Astrocyte (in vitro differentiated cells and primary cell): ENCODE data around the gene UBE2Q1. TPM values are rescaled to one million over a fixed set of nuclear protein-coding genes. Genes with fewer than 3 reads are reported as not detected.

Experiments
- DNase-seq: peaks from one replicate; pipeline ENCODE4 v3.0.0-alpha.2; 2010; ENCODE audit warnings: low read depth
- FAIRE-seq: peaks from 2 replicates; lab custom pipeline; 2011; peaks lifted over from hg19 to GRCh38; lab: Jason Lieb, UNC
- H2AFZ ChIP-seq: 2 replicates; pipeline ENCODE4 v1.6.0; 2012; ENCODE audit warnings: low read depth, low read length, inconsistent platforms
- H3K27ac ChIP-seq: 2 replicates; pipeline ENCODE4 v1.5.1; 2011; ENCODE audit warnings: low read depth, low read length, inconsistent platforms
- H3K27me3 ChIP-seq: 2 replicates; pipeline ENCODE4 v1.6.0; 2011; ENCODE audit warnings: low read length, inconsistent platforms; ENCODE audit not compliant: insufficient read depth
- H3K36me3 ChIP-seq: 2 replicates; pipeline ENCODE4 v1.5.1; 2011; ENCODE audit warnings: low read length, inconsistent platforms; ENCODE audit not compliant: insufficient read depth
- H3K4me1 ChIP-seq: 2 replicates; pipeline ENCODE4 v1.5.1; 2011; ENCODE audit warnings: low read length, inconsistent platforms; ENCODE audit not compliant: insufficient read depth
- H3K4me2 ChIP-seq: 2 replicates; pipeline ENCODE4 v1.6.0; 2012; ENCODE audit warnings: low read length, inconsistent platforms
- H3K4me3 ChIP-seq: 2 replicates; pipeline ENCODE4 v1.5.1; 2011; ENCODE audit warnings: low read depth, mild to moderate bottlenecking, low read length, inconsistent platforms; ENCODE audit not compliant: insufficient read depth
- H3K79me2 ChIP-seq: 2 replicates; pipeline ENCODE4 v1.6.0; 2012; ENCODE audit warnings: mild to moderate bottlenecking, low read length, inconsistent platforms; ENCODE audit not compliant: insufficient read depth
- H3K9ac ChIP-seq: 2 replicates; pipeline ENCODE4 v1.6.0; 2012; ENCODE audit warnings: mild to moderate bottlenecking, low read length, inconsistent platforms
- H3K9me3 ChIP-seq: 2 replicates; pipeline ENCODE4 v1.5.1; 2012; ENCODE audit warnings: low read depth, mild to moderate bottlenecking, low read length, inconsistent platforms; ENCODE audit not compliant: insufficient read depth
- H4K20me1 ChIP-seq: 2 replicates; pipeline ENCODE4 v1.6.0; 2012; ENCODE audit warnings: low read length, inconsistent platforms; ENCODE audit not compliant: insufficient read depth
- H3K27ac Mint-ChIP-seq: one replicate; pipeline ENCODE4 v1.8.0; 2021; ENCODE audit warnings: mild to moderate bottlenecking, mixed read lengths; ENCODE audit not compliant: unreplicated experiment
- H3K27me3 Mint-ChIP-seq: one replicate; pipeline ENCODE4 v1.8.0; 2021; ENCODE audit warnings: low read depth, mixed read lengths; ENCODE audit not compliant: unreplicated experiment
- H3K36me3 Mint-ChIP-seq: one replicate; pipeline ENCODE4 v1.8.0; 2021; ENCODE audit warnings: low read depth, mixed read lengths; ENCODE audit not compliant: unreplicated experiment
- H3K4me1 Mint-ChIP-seq: one replicate; pipeline ENCODE4 v1.8.0; 2021; ENCODE audit warnings: low read depth, mixed read lengths; ENCODE audit not compliant: unreplicated experiment
- H3K4me3 Mint-ChIP-seq: one replicate; pipeline ENCODE4 v1.8.0; 2021; ENCODE audit warnings: mild to moderate bottlenecking, moderate library complexity, mixed read lengths; ENCODE audit not compliant: unreplicated experiment
- H3K9me3 Mint-ChIP-seq: one replicate; pipeline ENCODE4 v1.8.0; 2021; ENCODE audit warnings: mild to moderate bottlenecking, mixed read lengths; ENCODE audit not compliant: unreplicated experiment
- EZH2 ChIP-seq: IDR thresholded peaks from 2 replicates; pipeline ENCODE4 v1.6.1; 2012; ENCODE audit warnings: mild to moderate bottlenecking, low read length, inconsistent platforms; ENCODE audit not compliant: insufficient read depth
- total RNA-seq: library from RNA; stranded (reverse); gene quantifications from 2 replicates; pipeline ENCODE4 v1.2.1, GENCODE V29; 2021
- TF ChIP-seq, protein P1 (sequence below): IDR thresholded peaks from 2 replicates; pipeline ENCODE4 v1.5.1; 2011; ENCODE audit warnings: low read depth, mild to moderate bottlenecking, inconsistent platforms, low read length, moderate library complexity; ENCODE audit not compliant: insufficient read depth

Gene UBE2Q1
- total RNA-seq, 1 donor from 2014 or later, result 85.4 TPM

DNA sequence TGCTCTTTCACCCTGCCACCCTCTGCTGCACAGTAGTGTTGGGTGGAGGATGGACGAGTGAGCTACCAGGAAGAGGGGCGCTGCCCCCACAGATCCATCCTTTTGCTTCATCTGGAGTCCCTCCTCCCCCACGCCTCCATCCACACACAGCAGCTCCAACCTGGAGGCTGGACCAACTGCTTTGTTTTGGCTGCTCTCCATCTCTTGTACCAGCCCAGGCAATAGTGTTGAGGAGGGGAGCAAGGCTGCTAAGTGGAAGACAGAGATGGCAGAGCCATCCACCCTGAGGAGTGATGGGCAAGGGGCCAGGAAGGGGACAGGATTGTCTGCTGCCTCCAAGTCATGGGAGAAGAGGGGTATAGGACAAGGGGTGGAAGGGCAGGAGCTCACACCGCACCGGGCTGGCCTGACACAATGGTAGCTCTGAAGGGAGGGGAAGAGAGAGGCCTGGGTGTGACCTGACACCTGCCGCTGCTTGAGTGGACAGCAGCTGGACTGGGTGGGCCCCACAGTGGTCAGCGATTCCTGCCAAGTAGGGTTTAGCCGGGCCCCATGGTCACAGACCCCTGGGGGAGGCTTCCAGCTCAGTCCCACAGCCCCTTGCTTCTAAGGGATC, 17.6 kb upstream of the UBE2Q1 start:
- Histone ChIP-seq H3K4me2 (no peak overlapping the region), H3K4me3 (no peak overlapping the region), H3K9ac (no peak overlapping the region), H3K27ac (no peak overlapping the region), H3K27me3 (peaks cover 3% of the 10 kb centered on the region), H3K79me2 (no peaks in the 10 kb centered on the region), H3K4me1 (no peaks in the 10 kb centered on the region), H4K20me1 (peaks cover 36% of the 10 kb centered on the region), H3K36me3 (peaks cover 25% of the 10 kb centered on the region), H3K9me3 (no peaks in the 10 kb centered on the region), H2AFZ (no peak overlapping the region)
- no peaks in the 10 kb centered on the region for H3K9me3 Mint-ChIP-seq
- H3K4me1 Mint-ChIP-seq, result peaks cover 10% of the 10 kb centered on the region
- TF ChIP-seq, protein P1, sequence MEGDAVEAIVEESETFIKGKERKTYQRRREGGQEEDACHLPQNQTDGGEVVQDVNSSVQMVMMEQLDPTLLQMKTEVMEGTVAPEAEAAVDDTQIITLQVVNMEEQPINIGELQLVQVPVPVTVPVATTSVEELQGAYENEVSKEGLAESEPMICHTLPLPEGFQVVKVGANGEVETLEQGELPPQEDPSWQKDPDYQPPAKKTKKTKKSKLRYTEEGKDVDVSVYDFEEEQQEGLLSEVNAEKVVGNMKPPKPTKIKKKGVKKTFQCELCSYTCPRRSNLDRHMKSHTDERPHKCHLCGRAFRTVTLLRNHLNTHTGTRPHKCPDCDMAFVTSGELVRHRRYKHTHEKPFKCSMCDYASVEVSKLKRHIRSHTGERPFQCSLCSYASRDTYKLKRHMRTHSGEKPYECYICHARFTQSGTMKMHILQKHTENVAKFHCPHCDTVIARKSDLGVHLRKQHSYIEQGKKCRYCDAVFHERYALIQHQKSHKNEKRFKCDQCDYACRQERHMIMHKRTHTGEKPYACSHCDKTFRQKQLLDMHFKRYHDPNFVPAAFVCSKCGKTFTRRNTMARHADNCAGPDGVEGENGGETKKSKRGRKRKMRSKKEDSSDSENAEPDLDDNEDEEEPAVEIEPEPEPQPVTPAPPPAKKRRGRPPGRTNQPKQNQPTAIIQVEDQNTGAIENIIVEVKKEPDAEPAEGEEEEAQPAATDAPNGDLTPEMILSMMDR, result no peak
- no peak for TF ChIP-seq EZH2
- H3K27me3 Mint-ChIP-seq, result peaks cover 6% of the 10 kb centered on the region
- H3K27ac Mint-ChIP-seq, result peak overlapping the region; percentile 72
- H3K4me3 Mint-ChIP-seq, result no peak overlapping the region
- FAIRE-seq (no peak), DNase-seq (no peak)
- H3K36me3 Mint-ChIP-seq, result peaks cover 34% of the 10 kb centered on the region

DNA sequence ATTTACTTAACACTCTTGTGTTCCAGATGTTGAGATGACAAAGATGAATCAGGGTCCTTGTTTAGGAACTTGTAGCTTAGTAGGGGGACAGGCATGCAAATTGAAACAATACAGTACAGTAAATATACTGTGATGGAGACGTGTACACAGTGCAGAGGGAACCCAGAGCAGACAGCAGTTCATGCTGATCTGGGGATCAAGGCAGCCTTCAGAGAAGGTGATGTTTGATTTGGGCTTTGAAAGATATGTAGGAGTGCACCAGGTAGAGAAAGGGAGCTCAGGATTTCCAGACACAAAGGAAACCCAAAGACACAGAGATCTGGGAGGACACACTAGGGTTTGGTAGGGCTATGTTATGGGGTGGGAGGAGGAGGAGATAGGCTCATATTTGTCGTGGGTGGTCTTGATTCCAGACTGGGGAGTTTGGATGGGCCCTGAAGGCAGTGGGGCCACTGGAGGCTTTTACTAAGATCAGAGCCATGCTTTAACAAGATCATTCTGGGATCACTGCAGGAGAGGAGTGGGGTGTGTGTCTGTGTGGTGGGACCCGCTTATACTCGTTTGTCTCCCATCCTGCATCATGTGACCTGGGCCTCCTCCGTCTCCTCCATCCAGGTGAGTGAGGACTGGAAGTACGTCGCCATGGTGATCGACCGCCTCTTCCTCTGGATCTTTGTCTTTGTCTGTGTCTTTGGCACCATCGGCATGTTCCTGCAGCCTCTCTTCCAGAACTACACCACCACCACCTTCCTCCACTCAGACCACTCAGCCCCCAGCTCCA, 16.9 kb upstream of the UBE2Q1 start:
- peaks cover 6% of the 10 kb centered on the region for H3K27me3 ChIP-seq
- H3K36me3 ChIP-seq, result peaks cover 19% of the 10 kb centered on the region
- H2AFZ ChIP-seq, result no peak overlapping the region
- peaks cover 34% of the 10 kb centered on the region for H3K36me3 Mint-ChIP-seq
- no peaks in the 10 kb centered on the region for H3K4me1 ChIP-seq
- TF ChIP-seq, protein P1, result no peak
- TF ChIP-seq EZH2, result no peak
- H3K4me3 Mint-ChIP-seq, result peak overlapping the region; percentile 15
- peaks cover 12% of the 10 kb centered on the region for H3K27me3 Mint-ChIP-seq
- H3K9me3 Mint-ChIP-seq, result no peaks in the 10 kb centered on the region
- peaks cover 32% of the 10 kb centered on the region for H4K20me1 ChIP-seq
- DNase-seq (no peak), FAIRE-seq (no peak)
- peak overlapping the region; percentile 3 for H3K27ac Mint-ChIP-seq
- H3K79me2 ChIP-seq, result no peaks in the 10 kb centered on the region
- H3K4me1 Mint-ChIP-seq, result peaks cover 10% of the 10 kb centered on the region
- no peak overlapping the region for H3K4me2 ChIP-seq
- H3K9me3 ChIP-seq, result no peaks in the 10 kb centered on the region
- no peak overlapping the region for H3K27ac ChIP-seq
- no peak overlapping the region for H3K4me3 ChIP-seq
- no peak overlapping the region for H3K9ac ChIP-seq
